IMR-90 (cell line): ENCODE results near the gene LCE3B. TPM values are rescaled to one million over a fixed set of nuclear protein-coding genes. Genes with fewer than 3 reads are reported as not detected.

Experiments used
- ATAC-seq: fragments of 200-7000 bp; cut with Tn5 transposase; 2 replicates; pipeline ENCODE4 v1.9.1; 2020; ENCODE audit warnings: low read depth, mild to moderate bottlenecking, moderate library complexity
- Bru-seq: library from RNA; stranded (reverse); fragments of 400-500 nt; gene quantifications from one replicate; lab custom pipeline; 2021; lab: Mats Ljungman, UMichigan
- BruChase-seq, 2 experiments: library from RNA; stranded (reverse); fragments of 400-500 nt; gene quantifications; one replicate each; lab custom pipeline; 2021; lab: Mats Ljungman, UMichigan
- BruUV-seq: library from RNA; stranded (reverse); fragments of 400-500 nt; replicated peaks from 2 replicates; lab custom pipeline; 2021; lab: Mats Ljungman, UMichigan
- CTCF ChIA-PET: fragments of 300-600 bp; formaldehyde crosslinking; extraction: SDS; loops from one replicate; lab custom pipeline; 2021; ENCODE audit warnings: antibody characterized with exemption; lab: Yijun Ruan, JAX
- POLR2A ChIA-PET: fragments of 300-600 bp; sonication (Branson Sonifier 250); formaldehyde crosslinking; loops from one replicate; lab custom pipeline; 2022; ENCODE audit warnings: antibody characterized with exemption; ENCODE audit not compliant: unreplicated experiment; lab: Charles Lee
- DNase-seq: peaks from one replicate; pipeline ENCODE4 v3.0.0; 2013
- H2AFZ ChIP-seq: replicated peaks from 2 replicates; pipeline ENCODE3; 2013; ENCODE audit warnings: low read length, mild to moderate bottlenecking; ENCODE audit not compliant: poor library complexity
- H2AK5ac ChIP-seq: 2 replicates; pipeline ENCODE4 v1.6.1; 2013; ENCODE audit warnings: low read depth, low read length, inconsistent platforms
- H2AK9ac ChIP-seq: replicated peaks from 2 replicates; pipeline ENCODE3; 2013; ENCODE audit warnings: mild to moderate bottlenecking, low read depth, low read length, moderate library complexity; ENCODE audit not compliant: poor library complexity
- H2BK120ac ChIP-seq: 2 replicates; pipeline ENCODE4 v1.6.1; 2013; ENCODE audit warnings: low read depth, low read length, inconsistent platforms
- H2BK15ac ChIP-seq: 3 replicates; pipeline ENCODE4 v1.6.1; 2013; ENCODE audit warnings: low read depth, low read length, inconsistent platforms
- H2BK20ac ChIP-seq: 2 replicates; pipeline ENCODE4 v1.6.1; 2013; ENCODE audit warnings: low read depth, mild to moderate bottlenecking, inconsistent platforms, low read length, moderate library complexity
- H2BK5ac ChIP-seq: 2 replicates; pipeline ENCODE4 v1.6.1; 2013; ENCODE audit warnings: mild to moderate bottlenecking, low read depth, low read length, inconsistent platforms; ENCODE audit not compliant: poor library complexity, severe bottlenecking
- H3K14ac ChIP-seq: replicated peaks from 2 replicates; pipeline ENCODE4 v1.6.1; 2013; ENCODE audit warnings: low read depth, low read length, inconsistent platforms
- H3K18ac ChIP-seq: 2 replicates; pipeline ENCODE4 v1.6.1; 2013; ENCODE audit warnings: low read depth, low read length, control low read depth
- H3K23ac ChIP-seq: 2 replicates; pipeline ENCODE4 v1.6.1; 2013; ENCODE audit warnings: low read depth, low read length, inconsistent platforms
- H3K27ac ChIP-seq: 2 replicates; pipeline ENCODE4 v1.5.1; 2013; ENCODE audit warnings: mild to moderate bottlenecking, control low read depth, low read length; ENCODE audit not compliant: insufficient read depth
- H3K27me3 ChIP-seq: 2 replicates; pipeline ENCODE4 v1.6.1; 2013; ENCODE audit warnings: low read length; ENCODE audit not compliant: control insufficient read depth, insufficient read depth
- H3K36me3 ChIP-seq: 2 replicates; pipeline ENCODE4 v1.6.1; 2013; ENCODE audit warnings: low read length, mixed read lengths; ENCODE audit not compliant: control insufficient read depth, insufficient read depth
- H3K4ac ChIP-seq: 2 replicates; pipeline ENCODE4 v1.6.1; 2013; ENCODE audit warnings: low read depth, low read length, inconsistent platforms
- H3K4me1 ChIP-seq: 2 replicates; pipeline ENCODE4 v1.6.1; 2013; ENCODE audit warnings: low read length, mixed read lengths; ENCODE audit not compliant: control insufficient read depth, insufficient read depth
- H3K4me2 ChIP-seq: 2 replicates; pipeline ENCODE4 v1.6.1; 2013; ENCODE audit warnings: low read depth, mild to moderate bottlenecking, control low read depth, low read length, moderate library complexity
- H3K4me3 ChIP-seq: 2 replicates; pipeline ENCODE4 v1.5.1; 2013; ENCODE audit warnings: low read depth, mild to moderate bottlenecking, control low read depth, low read length, moderate library complexity; ENCODE audit not compliant: insufficient read depth
- H3K56ac ChIP-seq: 2 replicates; pipeline ENCODE4 v1.6.1; 2013; ENCODE audit warnings: low read length, inconsistent platforms; ENCODE audit not compliant: insufficient read depth; ENCODE audit errors: extremely low read depth
- H3K79me1 ChIP-seq, 2 experiments: 2 replicates each; pipeline ENCODE4 v1.6.1; 2013; ENCODE audit warnings: low read length in 2 of 2, inconsistent platforms in 1 of 2, low read depth in 1 of 2
- H3K9ac ChIP-seq: 2 replicates; pipeline ENCODE4 v1.6.1; 2013; ENCODE audit warnings: low read depth, low read length, control low read depth
- H3K9me1 ChIP-seq: 2 replicates; pipeline ENCODE4 v1.6.1; 2013; ENCODE audit warnings: low read length, inconsistent platforms; ENCODE audit not compliant: insufficient read depth
- H3K9me3 ChIP-seq: 2 replicates; pipeline ENCODE4 v1.6.1; 2013; ENCODE audit warnings: low read length; ENCODE audit not compliant: control insufficient read depth, insufficient read depth
- H4K20me1 ChIP-seq: 2 replicates; pipeline ENCODE4 v1.6.1; 2013; ENCODE audit warnings: low read length, inconsistent platforms; ENCODE audit not compliant: insufficient read depth
- H4K5ac ChIP-seq: 2 replicates; pipeline ENCODE4 v1.6.1; 2013; ENCODE audit warnings: mild to moderate bottlenecking, low read depth, low read length, control low read depth
- H4K8ac ChIP-seq, 2 experiments: 2 replicates each; pipeline ENCODE4 v1.6.1; 2013; ENCODE audit warnings: low read depth in 2 of 2, low read length in 2 of 2, control low read depth in 1 of 2, inconsistent platforms in 1 of 2
- H4K91ac ChIP-seq: 2 replicates; pipeline ENCODE4 v1.6.1; 2013; ENCODE audit warnings: low read depth, low read length, inconsistent platforms; ENCODE audit not compliant: insufficient read depth
- BHLHE40 ChIP-seq: fragments of 150-350 bp; IDR thresholded peaks from 2 replicates; pipeline ENCODE4 v1.6.1; 2016; ENCODE audit warnings: mild to moderate bottlenecking, low read depth, low read length
- CHD1 ChIP-seq: IDR thresholded peaks from 2 replicates; pipeline ENCODE4 v1.6.1; 2012; ENCODE audit warnings: low read depth, low read length, improper control_type of control experiment
- FOS ChIP-seq: fragments of 150-350 bp; IDR thresholded peaks from 2 replicates; pipeline ENCODE4 v1.6.1; 2016; ENCODE audit warnings: low read depth, low read length
- MAFK ChIP-seq: IDR thresholded peaks from 2 replicates; pipeline ENCODE4 v1.6.1; 2012; ENCODE audit warnings: low read depth, low read length, improper control_type of control experiment
- MAZ ChIP-seq: IDR thresholded peaks from 2 replicates; pipeline ENCODE4 v1.6.1; 2012; ENCODE audit warnings: low read depth, mild to moderate bottlenecking, low read length, improper control_type of control experiment, moderate library complexity, borderline replicate concordance
- MXI1 ChIP-seq: IDR thresholded peaks from 2 replicates; pipeline ENCODE4 v1.6.1; 2012; ENCODE audit warnings: low read depth, mild to moderate bottlenecking, low read length, moderate library complexity, borderline replicate concordance
- NFE2L2 ChIP-seq: fragments of 150-350 bp; IDR thresholded peaks from 2 replicates; pipeline ENCODE4 v1.6.1; 2016; ENCODE audit warnings: low read depth, mild to moderate bottlenecking, low read length
- POLR2A ChIP-seq: IDR thresholded peaks from 2 replicates; pipeline ENCODE4 v1.6.1; 2012; ENCODE audit warnings: mild to moderate bottlenecking, low read depth, low read length
- RCOR1 ChIP-seq: IDR thresholded peaks from 2 replicates; pipeline ENCODE4 v1.6.1; 2012; ENCODE audit warnings: mild to moderate bottlenecking, low read length, improper control_type of control experiment; ENCODE audit not compliant: insufficient replicate concordance
- RFX5 ChIP-seq: IDR thresholded peaks from 2 replicates; pipeline ENCODE4 v1.8.0; 2012; ENCODE audit warnings: low read depth, mild to moderate bottlenecking, low read length, moderate library complexity
- SMC3 ChIP-seq: fragments of 150-350 bp; IDR thresholded peaks from 2 replicates; pipeline ENCODE4 v1.6.1; 2016; ENCODE audit warnings: low read depth, mild to moderate bottlenecking, antibody characterized with exemption, low read length, moderate library complexity
- whole genome bisulfite sequencing, 2 experiments: methylation state at CpG; one replicate each; pipeline versions ENCODE4 v1.1.5 to v1.1.7; 2013; ENCODE audit warnings: missing lambda C conversion rate in 2 of 2; ENCODE audit not compliant: insufficient read length in 1 of 2; ENCODE audit errors: extremely low coverage in 2 of 2; 5-methylcytosine and 5-hydroxymethylcytosine counted together
- dilution Hi-C: fragments of 300-500 bp; cut with HindIII; formaldehyde crosslinking; loops from one replicate; pipeline ENCODE4 v1.14.3; 2018; ENCODE audit warnings: low sequenced_read_pairs; ENCODE audit not compliant: unreplicated experiment
- in situ Hi-C: fragments of 300-500 bp; cut with MboI; formaldehyde crosslinking; loops from 3 replicates; pipeline ENCODE4 v1.14.3; 2019; ENCODE audit warnings: low sequenced_read_pairs, inconsistent platforms, mixed read lengths
- intact Hi-C: fragments of 100-400 bp; cut with micrococcal nuclease; formaldehyde crosslinking; loops from 2 replicates; pipeline ENCODE4 v1.10.0; 2022
- long read RNA-seq: library from polyadenylated mRNA; unstranded; transcript quantifications from one replicate; pipeline ENCODE4 v2.0.0, GENCODE V29; 2021; ENCODE audit not compliant: unreplicated experiment
- polyA plus RNA-seq, 3 experiments: library from polyadenylated mRNA; depleted of rRNA; stranded (reverse); fragments of >200 nt; gene quantifications; 2 replicates each; pipeline ENCODE4 v1.2.3, GENCODE V29; 2012; ENCODE audit warnings: low replicate concordance in 1 of 3
- total RNA-seq: library from RNA; depleted of rRNA; stranded (reverse); fragments of >200 nt; gene quantifications from 2 replicates; pipeline ENCODE4 v1.2.3, GENCODE V29; 2012; rRNA removed
- TF ChIP-seq, protein P1 (sequence below): fragments of 150-350 bp; IDR thresholded peaks from 2 replicates; pipeline ENCODE4 v1.6.1; 2017; ENCODE audit warnings: mild to moderate bottlenecking, antibody characterized with exemption, low read length, low read depth
- TF ChIP-seq, protein P2 (sequence below): fragments of 150-350 bp; IDR thresholded peaks from 2 replicates; pipeline ENCODE4 v1.6.1; 2016; ENCODE audit warnings: low read depth, mild to moderate bottlenecking, low read length, moderate library complexity, borderline replicate concordance
- TF ChIP-seq, protein P3 (sequence below): conservative IDR thresholded peaks from 2 replicates; pipeline ENCODE4 v1.5.1; 2012; ENCODE audit warnings: mild to moderate bottlenecking, low read depth, low read length, improper control_type of control experiment

LCE3B gene, protein sequence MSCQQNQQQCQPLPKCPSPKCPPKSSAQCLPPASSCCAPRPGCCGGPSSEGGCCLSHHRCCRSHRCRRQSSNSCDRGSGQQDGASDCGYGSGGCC
- total RNA-seq (not detected in 2 replicates), polyA plus RNA-seq (2012; rRNA removed) (not detected in 2 replicates), Bru-seq, nascent RNA (not detected), BruChase-seq, experiment 1, labeled RNA remaining after a 6-hour chase (not detected), BruChase-seq, experiment 2, labeled RNA remaining after a 2-hour chase (not detected)
- polyA plus RNA-seq (2012; cell fraction: cytosol; rRNA removed): not detected in 2 replicates
- not detected in 2 replicates for polyA plus RNA-seq (2012; cell fraction: nucleus; rRNA removed; ENCODE audit: low replicate concordance)
- long read RNA-seq: 0 reads

DNA sequence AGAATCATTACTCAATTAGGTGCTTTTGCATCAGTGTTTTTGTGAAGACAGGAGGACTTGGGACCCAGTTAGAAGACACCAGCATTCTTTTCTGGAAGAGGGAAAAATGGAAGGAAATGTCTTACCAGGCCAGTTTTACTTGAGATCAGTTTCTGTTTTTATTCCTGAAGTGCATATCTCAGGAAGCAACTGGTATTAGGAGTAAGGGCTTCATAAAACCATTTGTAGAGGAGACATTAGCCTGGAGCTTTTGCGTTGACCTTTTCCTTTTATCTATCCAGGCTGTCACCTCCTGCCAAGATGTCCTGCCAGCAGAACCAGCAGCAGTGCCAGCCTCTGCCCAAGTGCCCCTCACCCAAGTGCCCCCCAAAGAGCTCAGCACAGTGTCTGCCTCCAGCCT lies at the start of gene LCE3B:
Gene LCE3B (plus strand): TSS at position 301 of the 400 bp plus-strand sequence. CDS start 0 bp downstream, at position 301.
- no CpG with 5 or more reads among the region's 1 CpG for WGBS, 2 experiments
- no peaks in the 10 kb centered on the region for H3K27me3 ChIP-seq
- H3K36me3 ChIP-seq: no peaks in the 10 kb centered on the region
- ChIA-PET CTCF (no interaction called here), POLR2A (no interaction called here)
- no peak within 1 kb of the TSS for H3K23ac ChIP-seq
- H3K18ac ChIP-seq: no peak within 1 kb of the TSS
- H3K56ac ChIP-seq: no peak within 1 kb of the TSS
- dilution Hi-C loops: no loop called here
- no peaks in the 10 kb centered on the region for H3K9me1 ChIP-seq
- in situ Hi-C loops: no loop called here
- DNase-seq (no peak), ATAC-seq (no peak)
- H3K9ac ChIP-seq: no peak within 1 kb of the TSS
- H4K20me1 ChIP-seq: no peaks in the 10 kb centered on the region
- no peak within 1 kb of the TSS for H2AK5ac ChIP-seq
- H3K4me1 ChIP-seq: no peaks in the 10 kb centered on the region
- no peak within 1 kb of the TSS for H3K4me2 ChIP-seq
- H4K8ac ChIP-seq: no peak within 1 kb of the TSS
- H3K9me3 ChIP-seq: no peaks in the 10 kb centered on the region; the same call in 1 of the 2 replicates
- TF ChIP-seq, protein P1, sequence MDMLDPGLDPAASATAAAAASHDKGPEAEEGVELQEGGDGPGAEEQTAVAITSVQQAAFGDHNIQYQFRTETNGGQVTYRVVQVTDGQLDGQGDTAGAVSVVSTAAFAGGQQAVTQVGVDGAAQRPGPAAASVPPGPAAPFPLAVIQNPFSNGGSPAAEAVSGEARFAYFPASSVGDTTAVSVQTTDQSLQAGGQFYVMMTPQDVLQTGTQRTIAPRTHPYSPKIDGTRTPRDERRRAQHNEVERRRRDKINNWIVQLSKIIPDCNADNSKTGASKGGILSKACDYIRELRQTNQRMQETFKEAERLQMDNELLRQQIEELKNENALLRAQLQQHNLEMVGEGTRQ: no peak
- TF ChIP-seq FOS (no peak), RFX5 (no peak), MAFK (no peak), BHLHE40 (no peak), MXI1 (no peak), CHD1 (no peak), RCOR1 (no peak), SMC3 (no peak), POLR2A (no peak), MAZ (no peak), NFE2L2 (no peak)
- TF ChIP-seq, protein P2, sequence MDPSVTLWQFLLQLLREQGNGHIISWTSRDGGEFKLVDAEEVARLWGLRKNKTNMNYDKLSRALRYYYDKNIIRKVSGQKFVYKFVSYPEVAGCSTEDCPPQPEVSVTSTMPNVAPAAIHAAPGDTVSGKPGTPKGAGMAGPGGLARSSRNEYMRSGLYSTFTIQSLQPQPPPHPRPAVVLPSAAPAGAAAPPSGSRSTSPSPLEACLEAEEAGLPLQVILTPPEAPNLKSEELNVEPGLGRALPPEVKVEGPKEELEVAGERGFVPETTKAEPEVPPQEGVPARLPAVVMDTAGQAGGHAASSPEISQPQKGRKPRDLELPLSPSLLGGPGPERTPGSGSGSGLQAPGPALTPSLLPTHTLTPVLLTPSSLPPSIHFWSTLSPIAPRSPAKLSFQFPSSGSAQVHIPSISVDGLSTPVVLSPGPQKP: no peak
- TF ChIP-seq, protein P3, sequence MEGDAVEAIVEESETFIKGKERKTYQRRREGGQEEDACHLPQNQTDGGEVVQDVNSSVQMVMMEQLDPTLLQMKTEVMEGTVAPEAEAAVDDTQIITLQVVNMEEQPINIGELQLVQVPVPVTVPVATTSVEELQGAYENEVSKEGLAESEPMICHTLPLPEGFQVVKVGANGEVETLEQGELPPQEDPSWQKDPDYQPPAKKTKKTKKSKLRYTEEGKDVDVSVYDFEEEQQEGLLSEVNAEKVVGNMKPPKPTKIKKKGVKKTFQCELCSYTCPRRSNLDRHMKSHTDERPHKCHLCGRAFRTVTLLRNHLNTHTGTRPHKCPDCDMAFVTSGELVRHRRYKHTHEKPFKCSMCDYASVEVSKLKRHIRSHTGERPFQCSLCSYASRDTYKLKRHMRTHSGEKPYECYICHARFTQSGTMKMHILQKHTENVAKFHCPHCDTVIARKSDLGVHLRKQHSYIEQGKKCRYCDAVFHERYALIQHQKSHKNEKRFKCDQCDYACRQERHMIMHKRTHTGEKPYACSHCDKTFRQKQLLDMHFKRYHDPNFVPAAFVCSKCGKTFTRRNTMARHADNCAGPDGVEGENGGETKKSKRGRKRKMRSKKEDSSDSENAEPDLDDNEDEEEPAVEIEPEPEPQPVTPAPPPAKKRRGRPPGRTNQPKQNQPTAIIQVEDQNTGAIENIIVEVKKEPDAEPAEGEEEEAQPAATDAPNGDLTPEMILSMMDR: no peak
- no TSS peak for BruUV-seq
- no peak within 1 kb of the TSS for H3K4me3 ChIP-seq
- H2BK5ac ChIP-seq: no peak within 1 kb of the TSS
- no peak within 1 kb of the TSS for H2AK9ac ChIP-seq
- no peak within 1 kb of the TSS for H4K91ac ChIP-seq
- no peak within 1 kb of the TSS for H4K5ac ChIP-seq
- H2BK20ac ChIP-seq: no peak within 1 kb of the TSS
- H2BK15ac ChIP-seq: no peak within 1 kb of the TSS
- H3K14ac ChIP-seq: no peak within 1 kb of the TSS
- no peaks in the 10 kb centered on the region for H3K79me1 ChIP-seq
- H3K4ac ChIP-seq: no peak within 1 kb of the TSS
- intact Hi-C loops: no loop called here
- no peak within 1 kb of the TSS for H3K27ac ChIP-seq
- H2AFZ ChIP-seq: no peak within 1 kb of the TSS
- H2BK120ac ChIP-seq: no peak within 1 kb of the TSS
